ENCODE results near the gene PAMR1. TPM values are rescaled to one million over a fixed set of nuclear protein-coding genes. Genes with fewer than 3 reads are reported as not detected.

The PAMR1 gene
- polyA plus RNA-seq, 2 donors = 0.31 to 1.2 TPM

GRCh38 chr11:35389112-35389511 lies 136.3 kb downstream of the PAMR1 start:
- Histone ChIP-seq H3K9me3 (ENCODE audit: control insufficient read depth in 2 of 2, insufficient read depth in 1 of 2, low read depth in 1 of 2, low read length in 1 of 2) (no peaks in the 10 kb centered on the region), H3K4me3 (ENCODE audit: low read depth in 1 of 2, low read length in 2 of 2) (no peak overlapping the region), H3K36me3 (ENCODE audit: control insufficient read depth in 2 of 2, insufficient read depth in 2 of 2, low read length in 1 of 2) (no peaks in the 10 kb centered on the region), H3K27ac (ENCODE audit: low read depth in 2 of 2, low read length in 1 of 2) (no peak overlapping the region), H3K4me1 (ENCODE audit: control insufficient read depth in 2 of 2, insufficient read depth in 2 of 2, low read length in 1 of 2) (no peaks in the 10 kb centered on the region), H3K27me3 (ENCODE audit: control insufficient read depth in 1 of 2, insufficient read depth in 2 of 2, low read length in 2 of 2) (no peaks in the 10 kb centered on the region)
- 65 to 77% methylated on average over 1 of the region's 1 CpG for WGBS, 2 donors

GRCh38 chr11:35388061-35388460 lies 137.4 kb downstream of the PAMR1 start:
- Histone ChIP-seq H3K27ac (ENCODE audit: low read depth in 2 of 2, low read length in 1 of 2) (no peak overlapping the region), H3K36me3 (ENCODE audit: control insufficient read depth in 2 of 2, insufficient read depth in 2 of 2, low read length in 1 of 2) (no peaks in the 10 kb centered on the region), H3K9me3 (ENCODE audit: control insufficient read depth in 2 of 2, insufficient read depth in 1 of 2, low read depth in 1 of 2, low read length in 1 of 2) (no peaks in the 10 kb centered on the region), H3K4me3 (ENCODE audit: low read depth in 1 of 2, low read length in 2 of 2) (no peak overlapping the region), H3K4me1 (ENCODE audit: control insufficient read depth in 2 of 2, insufficient read depth in 2 of 2, low read length in 1 of 2) (no peaks in the 10 kb centered on the region), H3K27me3 (ENCODE audit: control insufficient read depth in 1 of 2, insufficient read depth in 2 of 2, low read length in 2 of 2) (no peaks in the 10 kb centered on the region)
- 88% methylated on average over 5 of the region's 5 CpGs for WGBS, 2 donors

GRCh38 chr11:35387111-35387982 lies 138.1 kb downstream of the PAMR1 start:
- H3K36me3 ChIP-seq (ENCODE audit: control insufficient read depth in 2 of 2, insufficient read depth in 2 of 2, low read length in 1 of 2) = no peaks in the 10 kb centered on the region
- H3K9me3 ChIP-seq (ENCODE audit: control insufficient read depth in 2 of 2, insufficient read depth in 1 of 2, low read depth in 1 of 2, low read length in 1 of 2) = no peaks in the 10 kb centered on the region
- H3K27ac ChIP-seq (ENCODE audit: low read depth in 2 of 2, low read length in 1 of 2) = no peak overlapping the region
- WGBS, 2 donors = 45 to 50% methylated on average over 4 of the region's 4 CpGs
- no peaks in the 10 kb centered on the region for H3K27me3 ChIP-seq (ENCODE audit: control insufficient read depth in 1 of 2, insufficient read depth in 2 of 2, low read length in 2 of 2)
- no peak overlapping the region for H3K4me3 ChIP-seq (ENCODE audit: low read depth in 1 of 2, low read length in 2 of 2)
- no peaks in the 10 kb centered on the region for H3K4me1 ChIP-seq (ENCODE audit: control insufficient read depth in 2 of 2, insufficient read depth in 2 of 2, low read length in 1 of 2)

- no peaks in the 10 kb centered on the region for H3K36me3 ChIP-seq (ENCODE audit: control insufficient read depth in 2 of 2, insufficient read depth in 2 of 2, low read length in 1 of 2)
- 86 to 87% methylated on average over 5 of the region's 5 CpGs for WGBS, 2 donors
- H3K9me3 ChIP-seq (ENCODE audit: control insufficient read depth in 2 of 2, insufficient read depth in 1 of 2, low read depth in 1 of 2, low read length in 1 of 2) = no peaks in the 10 kb centered on the region
- no peak overlapping the region for H3K27ac ChIP-seq (ENCODE audit: low read depth in 2 of 2, low read length in 1 of 2)
- H3K27me3 ChIP-seq (ENCODE audit: control insufficient read depth in 1 of 2, insufficient read depth in 2 of 2, low read length in 2 of 2) = no peaks in the 10 kb centered on the region
- no peak overlapping the region for H3K4me3 ChIP-seq (ENCODE audit: low read depth in 1 of 2, low read length in 2 of 2)
- no peaks in the 10 kb centered on the region for H3K4me1 ChIP-seq (ENCODE audit: control insufficient read depth in 2 of 2, insufficient read depth in 2 of 2, low read length in 1 of 2)
Observed at GRCh38 chr11:35383953-35384352, 141.5 kb downstream of the PAMR1 start.

Other genes starting within 250 kb of the PAMR1 start
- gene SLC1A2, start 106.1 kb downstream of the PAMR1 start, polyA plus RNA-seq = under 1 TPM in 1 of 2 donors, not detected in 1; 0.11 TPM
- gene FJX1, start 92.8 kb upstream of the PAMR1 start, polyA plus RNA-seq = 1 to 10 TPM; 3.1 to 5.0 TPM
- 1 to 10 TPM; 3.1 to 6.2 TPM for gene TRIM44, start 137.2 kb upstream of the PAMR1 start, polyA plus RNA-seq